T-helper 1 cell treated with Interleukin-12 subunit alpha and Interleukin-12 subunit beta and Interleukin-4 antibody, amounts not matched to agents 30 μg/mL and 1 μg/mL, for 36 hours (primary cell): ENCODE data around the gene GOLGA8J.
"Not testable (repeated sequence)": the region's sequence is repeated elsewhere in the genome, so short reads cannot be mapped to it uniquely, and the experiment has no call there.

Experiments used
- H3K27ac Mint-ChIP-seq: one replicate; pipeline ENCODE4 v1.8.0; 2021; ENCODE audit warnings: mild to moderate bottlenecking, mixed read lengths
- H3K27me3 Mint-ChIP-seq: one replicate; pipeline ENCODE4 v1.8.0; 2021; ENCODE audit warnings: low read depth, mixed read lengths
- H3K36me3 Mint-ChIP-seq: one replicate; pipeline ENCODE4 v1.8.0; 2021; ENCODE audit warnings: low read depth, mixed read lengths
- H3K4me1 Mint-ChIP-seq: one replicate; pipeline ENCODE4 v1.8.0; 2021; ENCODE audit warnings: low read depth, mixed read lengths
- H3K4me3 Mint-ChIP-seq: one replicate; pipeline ENCODE4 v1.8.0; 2021; ENCODE audit warnings: mild to moderate bottlenecking, moderate library complexity, mixed read lengths
- H3K9me3 Mint-ChIP-seq: one replicate; pipeline ENCODE4 v1.8.0; 2021; ENCODE audit warnings: mixed read lengths

Gene GOLGA8J, protein sequence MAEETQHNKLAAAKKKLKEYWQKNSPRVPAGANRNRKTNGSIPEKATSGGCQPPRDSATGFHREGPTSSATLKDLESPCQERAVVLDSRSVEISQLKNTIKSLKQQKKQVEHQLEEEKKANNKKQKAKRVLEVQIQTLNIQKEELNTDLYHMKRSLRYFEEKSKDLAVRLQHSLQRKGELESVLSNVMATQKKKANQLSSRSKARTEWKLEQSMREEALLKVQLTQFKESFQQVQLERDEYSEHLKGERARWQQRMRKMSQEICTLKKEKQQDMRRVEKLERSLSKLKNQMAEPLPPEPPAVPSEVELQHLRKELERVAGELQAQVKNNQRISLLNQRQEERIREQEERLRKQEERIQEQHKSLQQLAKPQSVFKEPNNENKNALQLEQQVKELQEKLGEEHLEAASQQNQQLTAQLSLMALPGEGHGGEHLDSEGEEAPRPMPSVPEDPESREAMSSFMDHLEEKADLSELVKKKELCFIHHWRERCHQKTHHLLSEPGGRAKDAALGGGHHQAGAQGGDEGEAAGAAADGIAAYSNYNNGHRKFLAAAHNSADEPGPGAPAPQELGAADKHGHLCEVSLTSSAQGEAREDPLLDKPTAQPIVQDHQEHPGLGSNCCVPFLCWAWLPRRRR

DNA sequence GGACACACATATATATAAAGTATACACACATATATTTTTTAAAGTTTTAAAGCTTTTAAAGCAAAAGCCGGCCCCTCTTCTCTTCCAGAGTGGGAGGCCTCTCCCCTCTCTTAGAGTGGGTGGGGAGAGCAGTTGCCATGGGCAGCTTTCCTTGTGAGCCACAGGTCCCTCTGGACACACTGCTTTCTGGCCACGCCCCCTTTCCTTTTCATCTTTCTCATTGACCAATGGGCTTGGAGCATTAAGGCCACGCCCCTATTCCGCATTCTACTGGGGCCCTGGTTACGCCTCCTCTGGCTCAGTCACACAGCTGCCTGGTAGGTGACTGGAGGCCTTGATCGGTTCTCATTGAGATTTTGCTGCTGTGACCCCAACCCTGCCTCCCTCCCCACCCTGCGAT, at the start of gene GOLGA8J:
TSS of gene GOLGA8J (plus strand) at position 301 of the 400 bp plus-strand sequence. CDS start at position 399, 98 bp downstream.
- H3K36me3 Mint-ChIP-seq, H3K4me1 Mint-ChIP-seq, H3K9me3 Mint-ChIP-seq, H3K27me3 Mint-ChIP-seq, H3K27ac Mint-ChIP-seq, H3K4me3 Mint-ChIP-seq: not testable (repeated sequence)

DNA sequence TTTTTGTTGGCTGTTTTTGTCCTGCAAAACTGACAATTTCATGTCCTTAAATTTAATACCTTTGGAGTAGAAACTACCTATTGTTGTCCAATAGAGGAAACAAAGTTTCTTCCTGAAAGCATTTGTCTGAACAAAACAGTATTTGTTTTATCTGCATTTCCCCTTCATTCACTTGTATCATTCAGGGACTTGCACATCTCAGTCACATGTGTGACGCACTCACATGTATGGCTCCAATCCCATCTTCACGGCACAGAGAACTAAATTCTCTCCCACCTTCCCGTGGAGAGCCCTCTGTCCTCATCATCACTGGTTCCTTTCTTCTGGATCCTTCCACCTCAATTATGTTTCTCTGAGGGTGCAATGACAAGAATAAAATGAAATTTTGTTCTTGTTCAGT, 49.5 kb upstream of the GOLGA8J start:
- no peak overlapping the region for H3K4me3 Mint-ChIP-seq
- H3K27ac Mint-ChIP-seq: no peak overlapping the region
- no peaks in the 10 kb centered on the region for H3K27me3 Mint-ChIP-seq
- no peaks in the 10 kb centered on the region for H3K36me3 Mint-ChIP-seq
- no peaks in the 10 kb centered on the region for H3K4me1 Mint-ChIP-seq
- H3K9me3 Mint-ChIP-seq: no peaks in the 10 kb centered on the region

DNA sequence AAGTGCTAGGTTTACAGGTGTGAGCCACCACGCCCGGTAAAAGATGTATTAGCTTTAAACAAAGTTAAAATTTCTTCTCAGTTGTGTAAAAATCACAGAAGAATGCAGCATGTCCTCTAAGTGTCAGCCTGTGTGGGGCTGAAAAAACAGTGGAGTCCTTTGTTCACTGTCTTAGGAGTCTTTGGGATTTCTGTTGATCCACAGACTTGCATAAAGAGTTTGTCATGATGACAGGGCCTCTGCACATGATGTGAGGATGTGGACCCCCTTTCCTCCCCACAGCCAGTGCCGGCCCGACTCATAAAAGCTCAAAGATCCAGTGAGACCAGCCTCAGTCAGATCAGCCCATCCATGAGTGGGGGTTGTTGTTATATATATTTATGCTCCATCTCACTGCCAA, 49.0 kb upstream of the GOLGA8J start:
- Mint-ChIP-seq H3K27ac (no peak overlapping the region), H3K27me3 (no peaks in the 10 kb centered on the region), H3K36me3 (no peaks in the 10 kb centered on the region), H3K9me3 (no peaks in the 10 kb centered on the region), H3K4me3 (no peak overlapping the region), H3K4me1 (no peaks in the 10 kb centered on the region)

DNA sequence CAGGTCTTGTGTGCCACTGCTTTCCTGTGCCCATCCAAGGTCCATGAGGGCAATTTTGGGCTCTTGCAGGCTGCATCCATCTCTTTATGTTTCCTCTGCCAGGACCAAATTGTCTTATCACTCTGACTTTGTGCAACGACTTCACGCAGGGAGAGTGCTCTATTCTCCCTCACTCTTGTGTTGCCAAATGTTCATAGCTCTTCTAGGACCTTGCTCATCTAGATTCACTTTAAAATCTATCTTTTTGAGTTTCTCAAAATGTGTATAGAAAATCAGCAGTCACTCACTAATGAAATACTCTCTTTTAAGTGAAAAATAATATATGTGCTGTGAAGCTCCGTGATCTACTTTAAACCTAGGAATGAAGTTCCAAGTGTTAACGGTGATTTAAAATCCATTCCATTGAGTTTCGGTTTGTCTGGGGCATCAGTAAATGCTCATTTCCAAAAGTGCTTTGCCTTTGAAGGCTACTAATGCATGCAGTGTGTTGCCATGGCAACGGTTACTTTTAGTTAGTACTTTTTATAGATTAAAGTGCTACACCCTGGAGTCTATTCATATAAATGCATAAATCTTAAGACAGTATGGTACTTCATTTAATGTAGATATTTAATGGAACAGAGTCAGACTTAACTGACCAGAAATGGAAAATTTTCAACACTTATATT, 46.6 kb upstream of the GOLGA8J start:
- Mint-ChIP-seq H3K27ac (no peak overlapping the region), H3K4me1 (no peaks in the 10 kb centered on the region), H3K36me3 (no peaks in the 10 kb centered on the region), H3K9me3 (no peaks in the 10 kb centered on the region), H3K27me3 (no peaks in the 10 kb centered on the region), H3K4me3 (no peak overlapping the region)

DNA sequence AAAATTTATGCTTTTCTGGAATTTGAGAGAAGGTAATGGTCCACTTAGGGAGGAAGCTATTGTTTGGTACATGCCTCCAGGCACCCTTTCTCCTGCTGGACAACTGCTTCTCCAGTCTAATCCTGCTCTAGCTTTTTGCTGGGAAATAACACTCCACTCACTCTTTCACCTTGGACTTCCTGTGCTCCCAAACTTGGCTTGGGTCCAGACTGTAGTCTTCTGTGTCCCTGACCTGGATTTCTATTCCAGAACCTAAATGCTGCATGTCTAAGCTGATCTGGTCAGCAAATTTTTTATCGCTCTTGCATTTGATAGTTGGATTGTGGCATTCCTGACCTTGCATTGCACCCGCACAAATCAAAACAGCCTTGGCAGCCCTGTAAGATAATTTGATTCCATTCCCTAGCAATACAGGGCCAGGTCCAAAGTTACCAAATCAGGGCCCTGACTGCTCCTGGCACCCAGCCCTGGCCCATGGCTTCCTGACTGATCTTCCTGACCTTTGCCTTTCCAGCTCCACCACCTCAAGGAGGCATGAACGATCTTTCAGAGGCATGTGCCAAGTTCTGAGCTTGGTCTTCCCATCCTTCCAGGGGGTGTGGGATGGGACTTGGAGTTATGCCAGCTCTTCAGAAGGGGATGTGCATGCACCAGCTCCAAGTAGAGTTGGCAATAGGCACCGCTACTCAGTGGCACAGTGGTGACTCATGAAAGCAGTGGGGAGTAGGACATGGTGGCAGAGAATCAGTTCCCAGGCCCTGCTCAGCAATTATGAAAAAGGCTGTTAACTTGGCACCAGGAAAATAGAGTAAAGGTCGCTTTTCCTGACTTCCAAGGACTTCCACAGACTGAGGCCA, 43.9 kb upstream of the GOLGA8J start:
- H3K9me3 Mint-ChIP-seq: no peaks in the 10 kb centered on the region
- H3K4me1 Mint-ChIP-seq: no peaks in the 10 kb centered on the region
- H3K4me3 Mint-ChIP-seq: no peak overlapping the region
- H3K27me3 Mint-ChIP-seq: no peaks in the 10 kb centered on the region
- no peaks in the 10 kb centered on the region for H3K36me3 Mint-ChIP-seq
- H3K27ac Mint-ChIP-seq: no peak overlapping the region

DNA sequence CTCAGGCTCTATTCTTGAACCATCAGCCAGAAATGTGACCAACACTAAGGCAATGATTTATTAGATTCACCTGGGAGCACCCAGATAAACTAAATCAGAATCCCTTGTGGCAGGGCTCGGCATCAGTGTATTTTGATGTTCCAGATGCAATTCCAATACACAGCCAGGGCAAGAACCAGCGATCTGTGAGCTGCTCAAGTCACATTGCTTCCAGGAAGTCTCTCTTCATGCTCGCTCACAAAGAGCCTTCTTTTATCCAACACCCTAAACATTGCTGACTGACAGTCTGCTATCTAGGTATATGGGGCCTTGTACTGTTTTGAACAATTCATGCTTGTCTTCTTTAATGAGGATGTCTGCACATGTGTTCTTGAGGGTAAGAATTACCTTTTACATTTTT, 40.9 kb upstream of the GOLGA8J start:
- Mint-ChIP-seq H3K27ac (no peak overlapping the region), H3K27me3 (no peaks in the 10 kb centered on the region), H3K36me3 (no peaks in the 10 kb centered on the region), H3K4me3 (no peak overlapping the region), H3K9me3 (no peaks in the 10 kb centered on the region), H3K4me1 (no peaks in the 10 kb centered on the region)

DNA sequence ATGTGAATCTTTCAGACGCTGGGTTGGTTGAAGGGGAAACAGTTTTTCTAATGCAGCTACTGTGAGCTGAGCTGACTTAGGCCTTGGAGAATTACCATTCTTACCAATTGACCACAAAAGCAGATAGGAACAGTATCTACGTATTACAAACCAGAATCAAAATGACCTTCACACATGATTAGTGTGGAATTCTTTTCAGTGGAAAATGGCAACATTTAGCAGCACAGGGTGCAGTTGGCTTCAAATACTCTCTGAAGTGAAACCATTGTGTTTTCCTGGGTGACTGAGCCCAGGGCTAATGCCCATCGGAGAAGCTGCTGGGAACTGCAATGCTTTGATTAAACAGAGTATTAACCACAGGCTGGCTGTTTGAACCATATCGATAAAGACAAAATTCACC, 40.2 kb upstream of the GOLGA8J start:
- no peaks in the 10 kb centered on the region for H3K36me3 Mint-ChIP-seq
- no peak overlapping the region for H3K27ac Mint-ChIP-seq
- no peaks in the 10 kb centered on the region for H3K27me3 Mint-ChIP-seq
- no peaks in the 10 kb centered on the region for H3K9me3 Mint-ChIP-seq
- H3K4me1 Mint-ChIP-seq: no peaks in the 10 kb centered on the region
- H3K4me3 Mint-ChIP-seq: no peak overlapping the region

DNA sequence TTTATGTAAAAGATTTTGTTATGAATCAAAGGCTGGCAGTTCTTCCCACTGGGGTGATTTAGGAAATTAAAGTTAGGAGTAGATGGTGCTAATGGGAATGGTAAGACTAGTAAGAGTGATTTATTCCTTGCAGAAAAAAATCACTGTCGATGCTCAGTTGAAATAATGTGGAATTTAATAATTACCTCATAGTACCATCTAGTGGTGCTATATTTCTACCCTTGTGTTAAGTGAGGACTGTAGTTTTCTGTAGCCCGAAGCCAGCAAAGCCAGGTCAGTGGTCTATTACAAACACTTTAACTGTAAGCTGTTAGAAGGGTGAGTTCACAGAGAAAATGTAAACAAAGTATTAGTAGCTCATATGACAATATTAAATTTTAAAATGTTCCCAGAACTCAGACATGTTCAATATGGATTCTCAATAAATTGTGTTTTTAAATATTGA, 39.5 kb upstream of the GOLGA8J start:
- Mint-ChIP-seq H3K4me3 (no peak overlapping the region), H3K27ac (no peak overlapping the region), H3K4me1 (no peaks in the 10 kb centered on the region), H3K27me3 (no peaks in the 10 kb centered on the region), H3K9me3 (no peaks in the 10 kb centered on the region), H3K36me3 (no peaks in the 10 kb centered on the region)

DNA sequence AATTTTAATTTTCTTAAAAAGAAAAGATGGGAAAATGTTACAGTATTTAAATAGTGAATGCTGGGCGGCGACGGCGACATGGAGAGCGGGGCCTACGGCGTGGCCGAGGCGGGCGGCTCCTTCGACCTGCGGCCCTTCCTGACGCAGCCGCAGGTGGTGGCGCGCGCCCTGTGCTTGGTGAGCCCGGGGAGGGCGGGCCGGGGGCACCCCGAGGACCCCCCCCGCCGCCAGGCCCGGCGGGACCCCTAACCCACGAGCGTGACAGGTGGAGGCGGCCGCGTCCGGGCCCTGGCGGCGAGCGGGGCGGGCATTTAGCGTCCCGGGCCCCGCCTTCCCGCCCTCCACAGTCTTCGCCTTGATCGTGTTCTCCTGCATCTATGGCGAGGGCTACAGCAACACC, 38.4 kb upstream of the GOLGA8J start:
- H3K4me3 Mint-ChIP-seq: no peak overlapping the region
- H3K27ac Mint-ChIP-seq: no peak overlapping the region
- no peaks in the 10 kb centered on the region for H3K4me1 Mint-ChIP-seq
- no peaks in the 10 kb centered on the region for H3K9me3 Mint-ChIP-seq
- H3K36me3 Mint-ChIP-seq: no peaks in the 10 kb centered on the region
- H3K27me3 Mint-ChIP-seq: no peaks in the 10 kb centered on the region

DNA sequence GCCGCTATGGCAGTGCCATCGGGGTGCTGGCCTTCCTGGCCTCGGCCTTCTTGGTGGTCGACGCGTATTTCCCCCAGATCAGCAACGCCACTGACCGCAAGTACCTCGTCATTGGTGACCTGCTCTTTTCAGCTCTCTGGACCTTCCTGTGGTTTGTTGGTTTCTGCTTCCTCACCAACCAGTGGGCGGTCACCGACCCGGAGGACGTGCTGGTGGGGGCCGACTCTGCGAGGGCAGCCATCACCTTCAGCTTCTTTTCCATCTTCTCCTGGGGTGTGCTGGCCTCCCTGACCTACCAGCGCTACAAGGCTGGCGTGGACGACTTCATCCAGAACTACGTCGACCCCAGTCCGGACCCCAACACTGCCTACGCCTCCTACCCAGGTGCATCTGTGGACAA, 37.9 kb upstream of the GOLGA8J start:
- not testable (repeated sequence) for H3K9me3 Mint-ChIP-seq, H3K27me3 Mint-ChIP-seq, H3K4me3 Mint-ChIP-seq, H3K4me1 Mint-ChIP-seq, H3K36me3 Mint-ChIP-seq, H3K27ac Mint-ChIP-seq

DNA sequence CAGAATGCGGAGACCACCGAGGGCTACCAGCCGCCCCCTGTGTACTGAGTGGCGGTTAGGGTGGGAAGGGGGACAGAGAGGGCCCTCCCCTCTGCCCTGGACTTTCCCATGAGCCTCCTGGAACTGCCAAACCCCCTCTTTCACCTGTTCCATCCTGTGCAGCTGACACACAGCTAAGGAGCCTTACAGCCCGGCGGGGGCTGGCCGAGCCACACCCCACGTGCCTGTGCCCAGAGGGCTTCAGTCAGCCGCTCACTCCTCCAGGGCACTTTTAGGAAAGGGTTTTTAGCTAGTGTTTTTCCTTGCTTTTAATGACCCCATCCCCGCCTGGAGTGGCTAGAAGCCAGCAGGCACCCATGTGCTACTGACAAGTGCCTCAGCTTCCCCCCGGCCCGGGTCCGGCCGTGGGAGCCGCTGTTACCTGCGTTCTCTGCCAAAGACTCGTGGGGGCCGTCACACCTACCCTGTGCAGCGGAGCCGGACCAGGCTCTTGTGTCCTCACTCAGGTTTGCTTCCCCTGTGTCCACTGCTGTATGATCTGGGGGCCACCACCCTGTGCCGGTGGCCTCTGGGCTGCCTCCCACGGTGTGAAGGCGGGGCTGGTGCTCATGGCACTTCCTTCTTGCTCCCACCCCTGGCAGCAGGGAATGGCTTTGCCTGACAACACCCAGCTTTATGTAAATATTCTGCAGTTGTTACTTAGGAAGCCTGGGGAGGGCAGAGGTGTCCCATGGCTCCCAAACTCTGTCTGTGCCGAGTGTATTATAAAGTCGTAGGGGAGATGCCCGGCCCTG, 37.3 kb upstream of the GOLGA8J start:
- H3K4me3 Mint-ChIP-seq, H3K9me3 Mint-ChIP-seq, H3K4me1 Mint-ChIP-seq, H3K36me3 Mint-ChIP-seq, H3K27me3 Mint-ChIP-seq, H3K27ac Mint-ChIP-seq: not testable (repeated sequence)

DNA sequence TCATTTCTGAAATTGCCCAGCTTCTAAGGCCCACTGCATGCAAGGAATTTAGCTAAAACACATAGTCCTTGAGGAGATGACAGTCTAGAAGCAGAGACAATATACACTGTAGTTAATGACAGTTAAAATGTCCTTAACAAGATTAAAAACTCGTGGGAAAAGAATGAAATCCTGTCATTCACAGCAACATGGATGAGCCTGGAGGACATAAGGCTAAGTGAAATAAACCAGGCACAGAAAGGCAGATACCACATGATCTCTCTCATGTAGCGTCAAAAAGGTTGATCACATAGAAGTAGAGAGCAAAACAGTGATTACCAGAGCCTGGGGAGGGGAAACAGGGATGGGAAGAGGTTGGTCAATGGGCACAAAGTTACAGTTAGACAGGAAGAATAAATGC, 36.3 kb upstream of the GOLGA8J start:
- Mint-ChIP-seq H3K27ac (no peak overlapping the region), H3K36me3 (no peaks in the 10 kb centered on the region), H3K4me3 (no peak overlapping the region), H3K4me1 (no peaks in the 10 kb centered on the region), H3K9me3 (no peaks in the 10 kb centered on the region), H3K27me3 (no peaks in the 10 kb centered on the region)

DNA sequence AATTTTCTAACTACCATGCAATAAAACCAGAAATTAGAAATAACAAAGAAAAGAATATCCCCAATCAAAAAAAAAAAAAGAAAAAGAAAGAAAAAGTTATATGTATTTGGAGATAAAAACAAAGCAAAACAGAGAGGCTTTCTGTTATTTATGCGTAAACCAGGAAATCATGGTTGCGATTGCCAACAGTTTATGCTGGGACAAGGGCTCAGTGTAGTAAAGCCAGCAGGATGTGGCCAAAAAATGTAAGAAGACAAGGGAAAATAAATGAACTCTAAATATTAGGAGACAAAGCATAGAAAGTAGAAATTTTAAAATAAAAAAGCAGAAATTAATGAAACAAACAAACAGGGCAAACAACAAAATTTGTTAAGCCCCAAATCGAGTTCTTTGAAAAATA, 27.2 kb upstream of the GOLGA8J start:
- H3K9me3 Mint-ChIP-seq: no peaks in the 10 kb centered on the region
- no peaks in the 10 kb centered on the region for H3K27me3 Mint-ChIP-seq
- H3K4me3 Mint-ChIP-seq: no peak overlapping the region
- no peaks in the 10 kb centered on the region for H3K36me3 Mint-ChIP-seq
- no peak overlapping the region for H3K27ac Mint-ChIP-seq
- no peaks in the 10 kb centered on the region for H3K4me1 Mint-ChIP-seq

DNA sequence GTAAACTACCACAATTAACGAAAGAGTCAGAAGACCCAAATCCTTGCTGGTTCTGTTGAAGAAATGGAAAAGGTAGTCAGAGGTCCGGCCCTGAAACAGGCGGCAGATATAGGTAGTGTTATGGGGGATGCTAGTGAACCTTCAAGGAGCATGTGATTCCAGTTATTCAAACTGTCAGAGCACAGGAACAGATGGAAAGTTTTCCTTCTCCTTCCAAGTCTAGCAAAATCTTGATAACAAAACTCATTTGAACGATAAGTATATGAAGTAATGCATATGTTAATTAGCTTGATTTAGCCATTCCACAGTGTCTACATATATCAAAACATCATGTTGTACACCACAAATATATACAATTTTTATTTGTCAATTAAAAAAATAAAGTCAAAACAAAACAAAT, 26.6 kb upstream of the GOLGA8J start:
- no peaks in the 10 kb centered on the region for H3K27me3 Mint-ChIP-seq
- H3K9me3 Mint-ChIP-seq: no peaks in the 10 kb centered on the region
- no peak overlapping the region for H3K4me3 Mint-ChIP-seq
- H3K36me3 Mint-ChIP-seq: no peaks in the 10 kb centered on the region
- no peak overlapping the region for H3K27ac Mint-ChIP-seq
- no peaks in the 10 kb centered on the region for H3K4me1 Mint-ChIP-seq
